Smooth muscle cell (in vitro differentiated cells): Measurements from ENCODE around the gene GLMN. TPM values are rescaled to one million over a fixed set of nuclear protein-coding genes. Genes with fewer than 3 reads are reported as not detected.
"Not testable (repeated sequence)": the region's sequence is repeated elsewhere in the genome, so short reads cannot be mapped to it uniquely, and the experiment has no call there.

ENCODE experiments used
- DNase-seq: peaks from one replicate; lab custom pipeline; 2025; ENCODE audit not compliant: unreplicated experiment; lab: John Stamatoyannopoulos, UW
- H2AFZ ChIP-seq: fragments of 200-600 bp; sonication (generic); 2 replicates; pipeline ENCODE4 v1.6.0; 2016; ENCODE audit warnings: antibody characterized with exemption, low read depth, mild to moderate bottlenecking
- H3F3A ChIP-seq: fragments of 200-600 bp; sonication (generic); 2 replicates; pipeline ENCODE4 v1.6.0; 2017; ENCODE audit warnings: antibody characterized with exemption, low read depth
- H3K27ac ChIP-seq: fragments of 200-600 bp; sonication (generic); 2 replicates; pipeline ENCODE4 v1.5.1; 2016; ENCODE audit warnings: low read depth, mild to moderate bottlenecking
- H3K27me3 ChIP-seq: fragments of 200-600 bp; sonication (generic); 2 replicates; pipeline ENCODE4 v1.6.1; 2016; ENCODE audit warnings: low read depth, mild to moderate bottlenecking
- H3K36me3 ChIP-seq: fragments of 200-600 bp; sonication (generic); 2 replicates; pipeline ENCODE4 v1.5.1; 2016; ENCODE audit warnings: low read depth
- H3K4me1 ChIP-seq: fragments of 200-600 bp; sonication (generic); 2 replicates; pipeline ENCODE4 v1.5.1; 2016; ENCODE audit warnings: low read depth
- H3K4me2 ChIP-seq: fragments of 200-600 bp; sonication (generic); 2 replicates; pipeline ENCODE4 v1.6.0; 2016; ENCODE audit warnings: mild to moderate bottlenecking
- H3K4me3 ChIP-seq: fragments of 200-600 bp; sonication (generic); 2 replicates; pipeline ENCODE4 v1.5.1; 2016; ENCODE audit warnings: mild to moderate bottlenecking
- H3K79me2 ChIP-seq: fragments of 200-600 bp; sonication (generic); 2 replicates; pipeline ENCODE4 v1.6.0; 2016; ENCODE audit warnings: low read depth, mild to moderate bottlenecking
- H3K9ac ChIP-seq: fragments of 200-600 bp; sonication (generic); 2 replicates; pipeline ENCODE4 v1.6.0; 2016; ENCODE audit warnings: low read depth
- H3K9me3 ChIP-seq: fragments of 200-600 bp; sonication (generic); replicated peaks from 2 replicates; pipeline ENCODE4 v1.5.1; 2016; ENCODE audit warnings: low read depth
- H4K20me1 ChIP-seq: fragments of 200-600 bp; sonication (generic); 2 replicates; pipeline ENCODE4 v1.6.0; 2016; ENCODE audit warnings: low read depth
- CTCF ChIP-seq: fragments of 200-600 bp; sonication (generic); IDR thresholded peaks from 2 replicates; pipeline ENCODE4 v1.5.1; 2017; ENCODE audit warnings: borderline replicate concordance, mild to moderate bottlenecking, antibody characterized with exemption; ENCODE audit not compliant: insufficient read depth, poor library complexity, severe bottlenecking
- whole genome bisulfite sequencing: methylation state at CpG from one replicate; pipeline ENCODE4 v1.1.7; 2016; ENCODE audit warnings: low lambda C conversion rate; 5-methylcytosine and 5-hydroxymethylcytosine counted together
- polyA plus RNA-seq: library from polyadenylated mRNA; unstranded; fragments of >200 nt; fragmentation: Nextera tagmentation; extraction: Ambion mirVana; gene quantifications from 2 replicates; pipeline ENCODE4 v1.2.1, GENCODE V29; 2016
- total RNA-seq: library from RNA; depleted of rRNA; stranded (reverse); fragments of >200 nt; gene quantifications from 2 replicates; pipeline ENCODE4 v1.2.3, GENCODE V29; 2014

Gene GLMN
- total and polyA plus RNA-seq, 2 experiments from 2014 or later = 10.8 to 14.6 TPM

- H3K27ac ChIP-seq, H3F3A ChIP-seq, H3K27me3 ChIP-seq, H3K9me3 ChIP-seq, H3K4me2 ChIP-seq, H2AFZ ChIP-seq, H3K79me2 ChIP-seq, H3K4me3 ChIP-seq, H3K4me1 ChIP-seq, H3K36me3 ChIP-seq, H3K9ac ChIP-seq, DNase-seq, H4K20me1 ChIP-seq: not testable (repeated sequence)
- WGBS = 96% methylated on average over 15 of the region's 15 CpGs
Measured at GRCh38 chr1:92279781-92280180, 19.0 kb downstream of the GLMN start.

- Histone ChIP-seq H3K4me1 (no peaks in the 10 kb centered on the region), H3K27ac (no peak overlapping the region), H3K79me2 (no peaks in the 10 kb centered on the region), H3F3A (no peaks in the 10 kb centered on the region), H3K36me3 (no peaks in the 10 kb centered on the region), H3K4me2 (no peak overlapping the region), H3K9ac (no peak overlapping the region), H4K20me1 (no peaks in the 10 kb centered on the region), H3K27me3 (no peaks in the 10 kb centered on the region), H3K4me3 (no peak overlapping the region), H3K9me3 (no peaks in the 10 kb centered on the region), H2AFZ (no peak overlapping the region)
- TF ChIP-seq CTCF = no peak
- 82% methylated on average over 4 of the region's 4 CpGs for WGBS
- no peak for DNase-seq
Measured at GRCh38 chr1:92277105-92277723, 21.6 kb downstream of the GLMN start.

GRCh38 chr1:92276082-92276481 is 22.7 kb downstream of the GLMN start:
- no peak for DNase-seq
- no peak for TF ChIP-seq CTCF
- WGBS = 98% methylated on average over 3 of the region's 3 CpGs
- Histone ChIP-seq H3K27me3 (no peaks in the 10 kb centered on the region), H3K4me3 (no peak overlapping the region), H3K4me1 (no peaks in the 10 kb centered on the region), H3K9ac (no peak overlapping the region), H4K20me1 (no peaks in the 10 kb centered on the region), H2AFZ (no peak overlapping the region), H3K36me3 (no peaks in the 10 kb centered on the region), H3K4me2 (no peak overlapping the region), H3F3A (no peaks in the 10 kb centered on the region), H3K27ac (no peak overlapping the region), H3K79me2 (no peaks in the 10 kb centered on the region), H3K9me3 (no peaks in the 10 kb centered on the region)

GRCh38 chr1:92274939-92275338 is 23.8 kb downstream of the GLMN start:
- TF ChIP-seq CTCF = no peak
- Histone ChIP-seq H3K4me2 (no peak overlapping the region), H3K79me2 (no peaks in the 10 kb centered on the region), H3K27ac (no peak overlapping the region), H3K4me1 (no peaks in the 10 kb centered on the region), H3F3A (no peaks in the 10 kb centered on the region), H4K20me1 (no peaks in the 10 kb centered on the region), H3K4me3 (no peak overlapping the region), H3K9ac (no peak overlapping the region), H3K36me3 (no peaks in the 10 kb centered on the region), H3K27me3 (no peaks in the 10 kb centered on the region), H2AFZ (no peak overlapping the region), H3K9me3 (no peaks in the 10 kb centered on the region)
- 92% methylated on average over 1 of the region's 1 CpG for WGBS
- DNase-seq = no peak
